K562 (cell line): ENCODE results near the gene LTA. TPM values are rescaled to one million over a fixed set of nuclear protein-coding genes. Genes with fewer than 3 reads are reported as not detected.

ENCODE experiments used
- DEAF1 ChIP-seq: fragments of 450-650 bp; formaldehyde crosslinking; IDR thresholded peaks from 2 replicates; pipeline ENCODE4 v1.4.0; 2020; ENCODE audit warnings: mild to moderate bottlenecking, moderate library complexity
- FOXM1 ChIP-seq, 2 experiments: fragments of 450-650 bp in 1 of 2; sonication (generic) in 1 of 2; formaldehyde crosslinking in 1 of 2; IDR thresholded peaks; 2 replicates each; pipeline versions ENCODE4 v1.6.1 to v1.9.0; 2017 to 2022; ENCODE audit warnings: low read depth in 2 of 2, mild to moderate bottlenecking in 2 of 2, missing genetic modification reagents in 1 of 2, moderate library complexity in 1 of 2
- MEF2D ChIP-seq: conservative IDR thresholded peaks from 2 replicates; pipeline ENCODE4 v1.6.1; 2016; ENCODE audit warnings: low read depth, missing genetic modification characterization, missing compliant biosample characterization
- MNT ChIP-seq, 2 experiments: fragments of 450-650 bp; conservative IDR thresholded peaks; 2 replicates each; pipeline ENCODE4 v1.6.1; 2017; ENCODE audit warnings: mild to moderate bottlenecking in 2 of 2, moderate library complexity in 2 of 2
- REST ChIP-seq, 2 experiments: fragments of 450-650 bp; formaldehyde crosslinking in 1 of 2; IDR thresholded peaks; 2 replicates each; pipeline versions ENCODE4 v1.4.0 to v1.6.1; 2014 to 2020; ENCODE audit warnings: mild to moderate bottlenecking in 2 of 2, borderline replicate concordance in 1 of 2, low read depth in 1 of 2
- SMC3 ChIP-seq: conservative IDR thresholded peaks from 2 replicates; pipeline ENCODE4 v1.6.1; 2011; ENCODE audit warnings: low read depth, low read length, improper control_type of control experiment; ENCODE audit not compliant: insufficient read depth
- XRCC4 ChIP-seq: IDR thresholded peaks from one replicate; pipeline ENCODE4 v1.6.1; 2011; ENCODE audit not compliant: insufficient read depth, insufficient read length; ENCODE audit errors: extremely low read depth
- ZBTB11 ChIP-seq, 3 experiments: fragments of 200-800 bp in 1 of 3; fragments of 250-450 bp in 1 of 3; fragments of 450-650 bp in 1 of 3; sonication (Bioruptor Pico) in 1 of 3; sonication (Bioruptor generic) in 1 of 3; formaldehyde crosslinking in 1 of 3; IDR thresholded peaks; 2 replicates each; pipeline versions ENCODE4 v1.6.1 to v1.8.0; 2016 to 2022; ENCODE audit warnings: mild to moderate bottlenecking in 2 of 3, missing genetic modification characterization in 2 of 3, missing compliant biosample characterization in 1 of 3, moderate library complexity in 1 of 3
- ZKSCAN3 ChIP-seq: fragments of 250-450 bp; sonication (Bioruptor Pico); IDR thresholded peaks from 2 replicates; pipeline ENCODE4 v1.4.0; 2020
- ZNF175 ChIP-seq: fragments of 200-800 bp; sonication (Bioruptor generic); IDR thresholded peaks from 2 replicates; pipeline ENCODE4 v1.6.1; 2016; ENCODE audit warnings: low read depth, mild to moderate bottlenecking, missing genetic modification characterization, missing compliant biosample characterization
- polyA plus RNA-seq, 8 experiments: library from polyadenylated mRNA; depleted of rRNA in 4 of 8; stranded (reverse) in 5 of 8; unstranded in 3 of 8; fragments of >200 nt; fragmentation: Nextera tagmentation in 2 of 8; fragmentation: Illumina TruSeq in 1 of 8; extraction: Ambion mirVana in 2 of 8; extraction: Trizol in 1 of 8; gene quantifications; 2 replicates each; pipeline versions ENCODE4 v1.2.1 to v1.2.3, GENCODE V29; 2011 to 2014; ENCODE audit warnings: inconsistent platforms in 1 of 8, missing spikeins in 1 of 8
- total RNA-seq, 7 experiments: library from RNA; depleted of rRNA in 6 of 7; stranded (reverse); fragments of >200 nt in 6 of 7; fragmentation: Illumina TruSeq in 2 of 7; extraction: Trizol in 2 of 7; gene quantifications; 2 replicates each; pipeline versions ENCODE4 v1.2.1 to v1.2.3, GENCODE V29; 2011 to 2021; ENCODE audit warnings: low replicate concordance in 1 of 7

Gene LTA
- total and polyA plus RNA-seq, 9 of the 15 experiments (the other 6 are each of a cell fraction or from before 2014, with no cell fraction given), result 0.80 TPM; not detected in 8

GRCh38 chr6:31597006-31597405, 24.9 kb downstream of the LTA start (continued):
- TF ChIP-seq FOXM1 (IDR thresholded peaks at IDR 0.05; ENCODE audit: low read depth) (no peak), FOXM1 (CRISPR knock-in tag; IDR thresholded peaks at IDR 0.05; ENCODE audit: low read depth) (no peak), REST (IDR thresholded peaks at IDR 0.05; ENCODE audit: borderline replicate concordance) (peak; percentile 82), REST (CRISPR knock-in tag; IDR thresholded peaks at IDR 0.05; ENCODE audit: low read depth) (no peak), DEAF1 (CRISPR knock-in tag) (peak; percentile 39; the same call in 1 of the 2 replicates), ZNF175 (no peak), XRCC4 (no peak), ZKSCAN3 (no peak), SMC3 (peak; percentile 73), MNT (conservative IDR thresholded peaks at IDR 0.05) (peak in 1 of 2 experiments; percentile 50; a peak in 1 of 4 replicates), MEF2D (tag) (no peak), ZBTB11 (CRISPR knock-in tag; IDR thresholded peaks at IDR 0.05) (peak in 1 of 3 experiments; percentile 36; a peak in 1 of 6 replicates)
